ENCODE data around the gene NXPH3. TPM values are rescaled to one million over a fixed set of nuclear protein-coding genes. Genes with fewer than 3 reads are reported as not detected.
"Not testable (repeated sequence)": the region's sequence is repeated elsewhere in the genome, so short reads cannot be mapped to it uniquely, and the experiment has no call there.

Gene NXPH3
- total RNA-seq, 3 donors from 2014 or later (not counting 1 experiment from before 2014, with no cell fraction given), result not detected

GRCh38 chr17:49549691-49550678 is 25.7 kb upstream of the NXPH3 start:
- intact Hi-C loops (cut with micrococcal nuclease), result no loop called here
- H3K27ac ChIP-seq (ENCODE audit: low read length), result no peak overlapping the region

GRCh38 chr17:49550764-49551163 is 24.9 kb upstream of the NXPH3 start:
- H3K4me1 ChIP-seq (ENCODE audit: control insufficient read depth, insufficient read depth, low read length); H3K9me3 Mint-ChIP-seq; ATAC-seq; H3K27me3 ChIP-seq (ENCODE audit: control insufficient read depth, insufficient read depth, low read length); H3K27ac Mint-ChIP-seq; intact Hi-C loops (cut with micrococcal nuclease); H3K27me3 Mint-ChIP-seq (ENCODE audit: low read depth in 2 of 2); H3K36me3 Mint-ChIP-seq; H3K9me3 ChIP-seq (ENCODE audit: control insufficient read depth, insufficient read depth, low read length); H3K4me3 Mint-ChIP-seq; H3K4me3 ChIP-seq (ENCODE audit: low read length); H3K27ac ChIP-seq (ENCODE audit: low read length); H3K36me3 ChIP-seq (ENCODE audit: control insufficient read depth, insufficient read depth, low read length); DNase-seq: not testable (repeated sequence)
- H3K4me1 Mint-ChIP-seq, result peaks cover 6 to 15% of the 10 kb centered on the region in 2 donors
- 91% methylated on average over 9 of the region's 9 CpGs for WGBS (ENCODE audit: insufficient coverage)

More at GRCh38 chr17:49549691-49550678, 25.7 kb upstream of the NXPH3 start:
- Histone ChIP-seq H3K27me3 (ENCODE audit: control insufficient read depth, insufficient read depth, low read length) (no peaks in the 10 kb centered on the region), H3K4me1 (ENCODE audit: control insufficient read depth, insufficient read depth, low read length) (peaks cover 9% of the 10 kb centered on the region), H3K4me3 (ENCODE audit: low read length) (no peak overlapping the region), H3K36me3 (ENCODE audit: control insufficient read depth, insufficient read depth, low read length) (no peaks in the 10 kb centered on the region), H3K9me3 (ENCODE audit: control insufficient read depth, insufficient read depth, low read length) (no peaks in the 10 kb centered on the region)
- 88% methylated on average over 19 of the region's 20 CpGs for WGBS (ENCODE audit: insufficient coverage)
- Mint-ChIP-seq H3K27me3 (ENCODE audit: low read depth in 2 of 2) (peaks cover 0 to 5% of the 10 kb centered on the region in 2 donors), H3K27ac (no peak overlapping the region), H3K9me3 (no peaks in the 10 kb centered on the region), H3K4me3 (no peak overlapping the region), H3K4me1 (peaks cover 6 to 15% of the 10 kb centered on the region in 2 donors), H3K36me3 (no peaks in the 10 kb centered on the region)
- DNase-seq, result no peak
- no peak for ATAC-seq
- TF ChIP-seq CTCF (IDR thresholded peaks at IDR 0.05), result no peak

GRCh38 chr17:49551221-49552069 is 24.2 kb upstream of the NXPH3 start:
- no peak for TF ChIP-seq CTCF (IDR thresholded peaks at IDR 0.05)
- H3K27ac ChIP-seq (ENCODE audit: low read length), result no peak overlapping the region
- H3K36me3 ChIP-seq (ENCODE audit: control insufficient read depth, insufficient read depth, low read length), result no peaks in the 10 kb centered on the region
- H3K36me3 Mint-ChIP-seq, result no peaks in the 10 kb centered on the region
- peaks cover 15% of the 10 kb centered on the region for H3K4me1 ChIP-seq (ENCODE audit: control insufficient read depth, insufficient read depth, low read length)
- H3K4me3 ChIP-seq (ENCODE audit: low read length), result no peak overlapping the region
- H3K27me3 ChIP-seq (ENCODE audit: control insufficient read depth, insufficient read depth, low read length), result no peaks in the 10 kb centered on the region
- intact Hi-C loops (cut with micrococcal nuclease), result no loop called here
- H3K27ac Mint-ChIP-seq, result no peak overlapping the region
- WGBS (ENCODE audit: insufficient coverage), result 94% methylated on average over 12 of the region's 12 CpGs
- H3K4me3 Mint-ChIP-seq, result no peak overlapping the region
- no peaks in the 10 kb centered on the region for H3K9me3 Mint-ChIP-seq
- no peak for DNase-seq
- no peaks in the 10 kb centered on the region for H3K9me3 ChIP-seq (ENCODE audit: control insufficient read depth, insufficient read depth, low read length)
- ATAC-seq, result no peak
- peaks cover 6 to 20% of the 10 kb centered on the region in 2 donors for H3K4me1 Mint-ChIP-seq
- peaks cover 0 to 5% of the 10 kb centered on the region in 2 donors for H3K27me3 Mint-ChIP-seq (ENCODE audit: low read depth in 2 of 2)
